BLaER1 (cell line): ENCODE measurements around the gene CACNA1C.

ENCODE experiments used
- H3K27ac ChIP-seq: shearing (Covaris generic); formaldehyde crosslinking; 2 replicates; pipeline ENCODE4 v1.8.1; 2022
- H3K27me3 ChIP-seq: shearing (Covaris generic); formaldehyde crosslinking; 2 replicates; pipeline ENCODE4 v1.8.1; 2022
- H3K36me3 ChIP-seq: shearing (Covaris generic); formaldehyde crosslinking; 2 replicates; pipeline ENCODE4 v1.8.1; 2022
- H3K4me1 ChIP-seq: shearing (Covaris generic); formaldehyde crosslinking; 2 replicates; pipeline ENCODE4 v1.8.1; 2022
- H3K4me2 ChIP-seq: shearing (Covaris generic); formaldehyde crosslinking; 2 replicates; pipeline ENCODE4 v1.8.1; 2022
- H3K4me3 ChIP-seq: shearing (Covaris generic); formaldehyde crosslinking; 2 replicates; pipeline ENCODE4 v1.8.1; 2022
- H3K9ac ChIP-seq: shearing (Covaris generic); formaldehyde crosslinking; 2 replicates; pipeline ENCODE4 v1.8.1; 2022
- H3K9me3 ChIP-seq: shearing (Covaris generic); formaldehyde crosslinking; 2 replicates; pipeline ENCODE4 v1.8.1; 2022
- H4K20me1 ChIP-seq: shearing (Covaris generic); formaldehyde crosslinking; 2 replicates; pipeline ENCODE4 v1.8.1; 2022
- Cebpa-rat ChIP-seq: shearing (Covaris generic); IDR thresholded peaks from 2 replicates; pipeline ENCODE4 v1.8.1; 2022

Gene CACNA1C

DNA sequence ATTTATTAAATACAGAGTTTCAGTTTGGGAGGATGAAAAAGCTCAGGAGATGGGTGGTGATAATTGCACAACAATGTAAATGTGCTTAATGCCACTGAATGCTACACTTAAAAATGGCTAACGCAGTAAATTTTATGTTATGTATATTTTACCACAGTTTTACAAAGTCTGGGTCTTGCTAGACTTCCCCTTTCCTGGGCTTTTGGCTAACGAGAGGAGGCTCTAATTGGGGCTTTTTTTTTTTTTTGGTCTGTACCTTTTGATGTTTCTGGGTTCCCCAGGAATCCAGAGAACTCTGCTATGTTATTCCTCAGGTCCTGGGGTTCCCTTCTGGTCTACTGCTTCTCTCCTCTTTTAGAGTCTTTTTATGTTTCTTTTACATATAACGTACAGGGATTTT, 355.5 kb downstream of the CACNA1C start:
- Histone ChIP-seq H3K9ac (no peak overlapping the region), H3K4me3 (no peak overlapping the region), H3K27me3 (no peaks in the 10 kb centered on the region), H3K9me3 (no peaks in the 10 kb centered on the region), H3K27ac (no peak overlapping the region), H3K4me1 (peaks cover 11% of the 10 kb centered on the region), H3K36me3 (no peaks in the 10 kb centered on the region), H4K20me1 (no peaks in the 10 kb centered on the region), H3K4me2 (no peak overlapping the region)
- no peak for TF ChIP-seq Cebpa-rat

DNA sequence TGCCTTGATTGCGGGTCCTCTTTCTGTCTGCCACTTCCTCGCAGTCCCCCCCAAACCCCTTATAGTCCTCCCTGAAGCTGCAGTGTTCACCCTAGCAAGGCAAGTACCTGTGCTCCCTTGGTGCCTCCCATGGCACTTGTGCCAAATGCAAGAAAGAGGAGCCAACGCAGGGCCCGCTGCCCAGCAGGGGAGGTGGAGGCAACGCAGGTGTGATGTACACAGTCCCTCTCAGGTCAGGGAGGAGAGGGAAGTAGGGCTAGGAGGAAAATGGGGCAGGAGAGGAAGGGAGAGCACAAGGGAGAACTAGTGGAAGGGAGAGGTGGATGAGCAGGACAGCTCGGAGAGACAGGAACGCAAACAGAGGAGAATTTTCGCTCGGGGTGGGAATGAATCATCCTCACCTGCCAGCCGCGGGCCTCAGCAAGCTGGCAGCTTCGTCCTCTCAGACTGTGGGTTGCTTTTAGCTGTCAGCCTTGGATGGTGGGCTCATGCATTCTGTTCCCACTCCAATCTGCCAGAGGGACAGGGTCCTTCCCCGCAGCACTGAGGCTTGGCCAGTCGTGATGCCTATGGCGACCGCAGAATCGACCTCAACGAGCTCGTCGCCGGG, 357.0 kb downstream of the CACNA1C start:
- H3K4me3 ChIP-seq: no peak overlapping the region
- no peak overlapping the region for H3K27ac ChIP-seq
- no peaks in the 10 kb centered on the region for H4K20me1 ChIP-seq
- peaks cover 11% of the 10 kb centered on the region for H3K4me1 ChIP-seq
- TF ChIP-seq Cebpa-rat: no peak
- H3K9ac ChIP-seq: no peak overlapping the region
- no peak overlapping the region for H3K4me2 ChIP-seq
- H3K27me3 ChIP-seq: no peaks in the 10 kb centered on the region
- no peaks in the 10 kb centered on the region for H3K36me3 ChIP-seq
- H3K9me3 ChIP-seq: no peaks in the 10 kb centered on the region

DNA sequence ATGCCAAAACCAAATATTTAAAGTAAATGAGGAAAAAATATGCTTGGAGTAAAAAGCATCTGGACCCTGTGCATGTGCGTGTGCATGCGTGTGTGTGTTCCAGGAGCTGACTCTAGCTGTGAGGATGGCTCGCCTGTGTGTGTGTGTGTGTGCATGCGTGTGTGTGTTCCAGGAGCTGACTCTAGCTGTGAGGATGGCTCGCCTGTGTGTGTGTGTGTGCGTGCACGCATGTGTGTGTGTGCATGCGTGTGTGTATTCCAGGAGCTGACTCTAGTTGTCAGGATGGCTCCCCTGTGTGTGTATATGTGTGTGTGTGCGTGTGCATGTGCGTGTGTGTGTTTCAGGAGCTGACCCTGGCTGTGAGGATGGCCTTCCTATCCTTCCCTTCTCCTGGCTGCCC, 357.7 kb downstream of the CACNA1C start:
- Histone ChIP-seq H3K4me1 (peaks cover 11% of the 10 kb centered on the region), H3K9ac (no peak overlapping the region), H4K20me1 (no peaks in the 10 kb centered on the region), H3K4me2 (no peak overlapping the region), H3K36me3 (no peaks in the 10 kb centered on the region), H3K4me3 (no peak overlapping the region), H3K9me3 (no peaks in the 10 kb centered on the region), H3K27ac (no peak overlapping the region), H3K27me3 (no peaks in the 10 kb centered on the region)
- TF ChIP-seq Cebpa-rat: no peak

DNA sequence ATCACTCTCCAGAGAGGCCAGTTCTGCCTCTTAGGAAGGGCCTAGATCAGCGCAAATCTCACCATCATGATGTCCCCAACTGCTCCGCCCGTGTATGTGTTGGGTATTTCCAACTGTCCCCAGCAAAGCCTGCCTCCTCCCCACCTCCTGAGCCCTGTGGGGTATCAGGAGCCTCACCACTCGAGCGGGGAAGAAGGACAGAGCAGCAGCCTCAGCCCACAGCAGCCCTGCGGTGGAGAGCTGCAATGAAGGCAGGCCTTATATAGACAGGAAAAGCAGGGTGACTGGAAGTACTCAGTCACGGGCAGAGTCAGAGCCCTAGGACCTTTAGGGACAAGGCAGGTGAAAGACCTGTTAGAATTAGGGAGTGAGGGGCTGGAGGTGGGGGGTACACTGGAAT, 358.2 kb downstream of the CACNA1C start:
- no peaks in the 10 kb centered on the region for H4K20me1 ChIP-seq
- no peak for TF ChIP-seq Cebpa-rat
- peaks cover 11% of the 10 kb centered on the region for H3K4me1 ChIP-seq
- no peak overlapping the region for H3K4me3 ChIP-seq
- H3K36me3 ChIP-seq: no peaks in the 10 kb centered on the region
- H3K27ac ChIP-seq: no peak overlapping the region
- H3K27me3 ChIP-seq: no peaks in the 10 kb centered on the region
- H3K9me3 ChIP-seq: no peaks in the 10 kb centered on the region
- no peak overlapping the region for H3K4me2 ChIP-seq
- no peak overlapping the region for H3K9ac ChIP-seq

DNA sequence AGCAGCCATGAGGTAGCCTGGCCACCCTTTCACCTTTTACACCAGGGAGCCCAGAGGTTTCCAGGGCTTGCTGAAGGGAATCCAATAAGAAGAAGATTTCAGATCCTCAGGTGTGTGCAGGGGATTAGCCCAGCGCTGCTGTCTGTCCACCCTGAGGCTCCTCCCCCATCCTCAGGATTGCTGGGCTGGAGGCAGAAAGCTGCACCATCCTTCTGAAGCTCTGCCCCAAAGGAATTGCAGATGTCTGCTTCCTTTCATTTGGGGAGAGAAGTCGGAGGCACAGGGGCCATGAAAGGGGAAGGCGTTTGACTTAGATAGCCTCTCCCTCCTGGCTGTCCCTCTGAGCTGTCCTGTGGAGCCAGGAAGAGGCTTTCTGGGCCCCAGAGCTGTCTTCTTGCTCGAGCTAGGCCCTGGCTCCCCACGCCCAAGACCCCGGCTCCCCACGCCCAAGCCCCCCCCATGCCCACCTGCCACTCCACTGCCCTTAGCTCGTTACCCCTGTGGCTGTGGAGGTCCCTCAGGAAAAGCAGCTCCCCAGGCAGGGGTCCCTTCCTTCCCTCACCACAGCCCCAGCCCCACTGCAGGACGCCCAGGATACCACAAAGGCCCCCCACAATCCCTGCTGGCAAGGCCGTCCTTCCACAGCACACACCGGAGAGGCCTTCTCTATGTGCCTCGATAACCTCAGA, 359.0 kb downstream of the CACNA1C start:
- no peaks in the 10 kb centered on the region for H3K9me3 ChIP-seq
- peak overlapping the region; percentile 38; the same call in 1 of the 2 replicates for H3K27ac ChIP-seq
- H3K4me2 ChIP-seq: peak overlapping the region; percentile 61
- peaks cover 11% of the 10 kb centered on the region for H3K4me1 ChIP-seq
- TF ChIP-seq Cebpa-rat: no peak
- H3K4me3 ChIP-seq: no peak overlapping the region
- no peaks in the 10 kb centered on the region for H3K27me3 ChIP-seq
- H3K9ac ChIP-seq: no peak overlapping the region
- H3K36me3 ChIP-seq: no peaks in the 10 kb centered on the region
- no peaks in the 10 kb centered on the region for H4K20me1 ChIP-seq

DNA sequence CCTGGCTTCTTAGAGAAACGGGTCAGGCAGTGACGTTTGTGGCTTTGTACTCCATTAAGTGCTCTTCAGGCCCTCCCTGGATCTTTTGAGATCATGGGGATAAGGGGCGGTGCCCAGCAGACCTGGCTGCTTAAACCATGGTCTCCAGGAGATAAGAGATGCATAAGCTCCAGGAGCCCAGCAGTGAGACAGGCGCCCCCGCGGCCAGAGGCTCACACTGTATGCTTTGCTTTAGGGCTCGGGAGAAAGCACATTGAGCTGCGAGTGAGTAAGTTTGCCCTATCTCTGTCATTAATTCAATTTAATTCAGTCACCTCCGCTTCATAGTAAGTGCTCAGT, 359.5 kb downstream of the CACNA1C start:
- Histone ChIP-seq H3K4me2 (peak overlapping the region; percentile 61), H3K27ac (peak overlapping the region; percentile 38; the same call in 1 of the 2 replicates), H3K9me3 (no peaks in the 10 kb centered on the region), H4K20me1 (no peaks in the 10 kb centered on the region), H3K36me3 (no peaks in the 10 kb centered on the region), H3K27me3 (no peaks in the 10 kb centered on the region), H3K9ac (no peak overlapping the region), H3K4me1 (peaks cover 11% of the 10 kb centered on the region), H3K4me3 (no peak overlapping the region)
- no peak for TF ChIP-seq Cebpa-rat

DNA sequence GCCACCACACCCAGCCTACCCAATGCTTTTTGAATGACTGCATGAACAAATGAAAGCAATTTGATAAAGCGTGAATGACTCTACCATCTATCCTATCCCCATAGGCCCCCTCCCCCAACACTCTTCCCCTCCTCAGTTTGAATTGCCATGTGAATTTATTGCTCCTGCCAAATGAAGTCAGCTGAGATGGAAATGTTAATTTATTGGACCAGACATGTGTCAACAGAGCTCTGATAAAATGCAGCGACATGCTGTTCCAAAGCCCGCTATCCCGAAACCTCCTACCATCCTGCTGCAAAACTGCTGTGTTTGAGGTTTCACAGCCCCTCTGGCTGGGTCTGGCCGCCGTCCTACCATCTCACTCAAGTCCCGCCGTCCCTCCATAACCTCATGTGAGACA, 360.5 kb downstream of the CACNA1C start:
- H3K27me3 ChIP-seq: no peaks in the 10 kb centered on the region
- H3K36me3 ChIP-seq: no peaks in the 10 kb centered on the region
- H3K9ac ChIP-seq: no peak overlapping the region
- no peak overlapping the region for H3K27ac ChIP-seq
- peaks cover 11% of the 10 kb centered on the region for H3K4me1 ChIP-seq
- no peaks in the 10 kb centered on the region for H3K9me3 ChIP-seq
- no peaks in the 10 kb centered on the region for H4K20me1 ChIP-seq
- no peak overlapping the region for H3K4me2 ChIP-seq
- TF ChIP-seq Cebpa-rat: no peak
- no peak overlapping the region for H3K4me3 ChIP-seq

DNA sequence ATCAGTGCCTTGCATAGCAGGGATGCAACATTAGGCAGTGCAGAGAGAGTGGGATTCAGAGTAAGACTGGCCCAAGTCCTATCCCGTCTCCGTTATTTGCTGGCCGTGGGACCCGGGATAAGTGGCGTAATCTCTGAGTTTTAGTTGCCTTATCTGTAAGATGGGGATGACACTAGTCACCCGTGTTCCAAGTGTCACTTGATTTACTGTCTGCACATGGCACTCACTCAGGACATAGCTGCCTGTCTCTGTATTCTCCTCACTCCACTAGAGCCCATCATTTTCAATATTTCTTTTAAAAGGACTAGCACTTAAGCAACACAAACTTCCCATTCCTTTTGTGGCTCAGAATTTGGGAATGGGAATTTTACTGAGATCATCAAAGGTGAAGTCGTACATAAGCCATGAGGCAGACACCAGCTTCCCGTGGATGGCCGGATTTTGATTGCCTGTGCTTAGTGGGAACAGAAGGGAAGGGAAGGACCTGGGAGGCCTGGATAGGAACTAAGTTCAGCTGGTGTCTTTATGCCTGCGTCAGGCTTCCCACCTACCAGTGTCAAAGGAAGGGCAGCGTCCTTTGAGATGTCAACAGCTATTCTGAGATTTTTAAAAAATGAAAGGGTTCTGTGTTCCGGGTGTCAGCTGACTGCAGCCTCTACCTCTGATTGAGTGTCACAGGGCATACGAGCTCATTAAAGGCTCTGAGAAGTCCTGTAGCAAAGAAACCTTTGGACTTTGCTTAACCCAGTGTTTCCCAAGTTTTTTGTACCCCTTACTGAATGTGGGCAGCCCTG, 361.4 kb downstream of the CACNA1C start:
- Histone ChIP-seq H3K9me3 (no peaks in the 10 kb centered on the region), H3K27ac (no peak overlapping the region), H3K4me2 (no peak overlapping the region), H4K20me1 (no peaks in the 10 kb centered on the region), H3K27me3 (no peaks in the 10 kb centered on the region), H3K4me3 (no peak overlapping the region), H3K9ac (no peak overlapping the region), H3K36me3 (no peaks in the 10 kb centered on the region), H3K4me1 (peaks cover 11% of the 10 kb centered on the region)
- TF ChIP-seq Cebpa-rat: no peak

DNA sequence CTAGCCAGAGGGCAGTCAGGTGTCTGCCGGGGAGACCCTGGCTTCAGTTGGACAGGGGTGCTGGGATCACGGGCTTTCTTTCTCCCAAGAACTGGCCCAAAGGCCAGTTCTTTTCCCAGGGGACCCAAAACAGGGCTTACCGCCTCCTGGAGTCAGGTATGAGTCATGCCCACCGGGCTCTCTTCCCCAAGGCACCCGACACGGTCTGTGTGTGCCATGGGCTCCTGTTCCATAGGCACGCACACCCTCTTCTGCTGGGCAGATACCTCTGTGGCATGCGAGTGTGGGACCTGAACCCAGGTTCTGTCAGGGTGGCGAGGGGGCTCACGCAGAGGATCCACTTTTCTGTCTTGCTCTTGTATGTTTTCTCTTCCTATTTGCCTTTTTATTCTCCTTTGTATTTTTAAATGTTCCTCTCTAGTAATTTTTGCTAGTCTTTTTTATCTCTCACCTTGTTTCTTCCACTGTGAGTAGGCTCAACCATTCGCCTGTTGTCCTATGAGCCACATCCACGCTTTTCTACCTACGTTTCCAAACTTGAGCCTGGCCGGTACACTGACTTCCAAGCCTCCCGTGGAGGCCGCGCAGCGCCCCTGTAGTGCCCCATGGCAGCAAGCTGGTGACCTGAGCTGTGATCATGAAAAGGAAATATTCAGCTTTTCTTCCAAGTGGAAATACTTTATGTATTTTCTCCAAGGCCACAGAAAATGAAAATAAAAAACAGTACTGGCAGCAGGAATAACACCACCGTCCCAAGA, 362.2 kb downstream of the CACNA1C start:
- no peak overlapping the region for H3K27ac ChIP-seq

More for the DNA sequence above, 362.2 kb downstream of the CACNA1C start:
- no peaks in the 10 kb centered on the region for H3K27me3 ChIP-seq
- H3K4me2 ChIP-seq: no peak overlapping the region
- no peak for TF ChIP-seq Cebpa-rat
- no peaks in the 10 kb centered on the region for H3K9me3 ChIP-seq
- H3K4me1 ChIP-seq: peaks cover 11% of the 10 kb centered on the region
- H4K20me1 ChIP-seq: no peaks in the 10 kb centered on the region
- no peak overlapping the region for H3K9ac ChIP-seq
- H3K4me3 ChIP-seq: no peak overlapping the region
- no peaks in the 10 kb centered on the region for H3K36me3 ChIP-seq
